WTC11 (cell line): ENCODE data around the gene ADARB2. TPM values are rescaled to one million over a fixed set of nuclear protein-coding genes. Genes with fewer than 3 reads are reported as not detected.

ENCODE experiments used
- ATAC-seq: fragments of 200-7000 bp; cut with Tn5 transposase; 2 replicates; pipeline ENCODE4 v1.10.0; 2021; ENCODE audit warnings: mild to moderate bottlenecking, moderate library complexity
- CTCF ChIA-PET: fragments of 300-600 bp; sonication (Branson Sonifier 250); formaldehyde crosslinking; loops from one replicate; lab custom pipeline; 2021; ENCODE audit warnings: antibody characterized with exemption; lab: Charles Lee
- POLR2A ChIA-PET: fragments of 350-600 bp; sonication (Branson Sonifier 250); formaldehyde crosslinking; loops from one replicate; lab custom pipeline; 2021; ENCODE audit warnings: antibody characterized with exemption; lab: Charles Lee
- DNase-seq: peaks from one replicate; pipeline ENCODE4 v3.0.0; 2021; ENCODE audit warnings: low spot score
- H3K27ac Mint-ChIP-seq: 2 replicates; pipeline ENCODE4 v1.8.0; 2021; ENCODE audit warnings: mixed read lengths
- H3K27me3 Mint-ChIP-seq: 2 replicates; pipeline ENCODE4 v1.8.0; 2021; ENCODE audit warnings: low read depth, mild to moderate bottlenecking, moderate library complexity, mixed read lengths
- H3K36me3 Mint-ChIP-seq: 2 replicates; pipeline ENCODE4 v1.8.0; 2021; ENCODE audit warnings: mixed read lengths
- H3K4me1 Mint-ChIP-seq: 2 replicates; pipeline ENCODE4 v1.8.0; 2022; ENCODE audit warnings: mixed read lengths
- H3K4me3 Mint-ChIP-seq: 2 replicates; pipeline ENCODE4 v1.8.0; 2021; ENCODE audit warnings: mild to moderate bottlenecking, moderate library complexity, mixed read lengths
- H3K9me3 Mint-ChIP-seq: 2 replicates; pipeline ENCODE4 v1.8.0; 2021; ENCODE audit warnings: mixed read lengths
- ARID4B ChIP-seq: sonication (generic); formaldehyde crosslinking; IDR thresholded peaks from 2 replicates; pipeline ENCODE4 v1.8.0; 2023; ENCODE audit warnings: missing genetic modification reagents, mild to moderate bottlenecking, borderline replicate concordance
- ATF2 ChIP-seq: sonication (generic); formaldehyde crosslinking; IDR thresholded peaks from 2 replicates; pipeline ENCODE4 v1.8.1; 2022; ENCODE audit warnings: low read depth, missing genetic modification reagents, borderline replicate concordance
- EMX1 ChIP-seq: fragments of 250-450 bp; sonication (Bioruptor Pico); IDR thresholded peaks from 2 replicates; pipeline ENCODE4 v1.8.0; 2021; ENCODE audit warnings: mild to moderate bottlenecking
- HMGA2 ChIP-seq: fragments of 250-450 bp; sonication (Bioruptor Pico); IDR thresholded peaks from 2 replicates; pipeline ENCODE4 v1.4.0; 2021; ENCODE audit warnings: mild to moderate bottlenecking, moderate library complexity
- NR1H2 ChIP-seq: sonication (generic); formaldehyde crosslinking; IDR thresholded peaks from 2 replicates; pipeline ENCODE4 v1.9.0; 2021; ENCODE audit warnings: mild to moderate bottlenecking, moderate library complexity, missing genetic modification reagents
- PRDM15 ChIP-seq: sonication (generic); formaldehyde crosslinking; IDR thresholded peaks from 2 replicates; pipeline ENCODE4 v1.8.0; 2022; ENCODE audit warnings: missing genetic modification reagents
- TEAD4 ChIP-seq: sonication (generic); formaldehyde crosslinking; IDR thresholded peaks from 2 replicates; pipeline ENCODE4 v1.8.0; 2022; ENCODE audit warnings: mild to moderate bottlenecking, missing genetic modification reagents
- ZNF138 ChIP-seq: sonication (generic); formaldehyde crosslinking; conservative IDR thresholded peaks from 2 replicates; pipeline ENCODE4 v1.8.1; 2022; ENCODE audit warnings: mild to moderate bottlenecking, moderate library complexity, missing genetic modification reagents
- ZNF232 ChIP-seq: sonication (generic); formaldehyde crosslinking; IDR thresholded peaks from 2 replicates; pipeline ENCODE4 v1.8.0; 2022; ENCODE audit warnings: mild to moderate bottlenecking, missing genetic modification reagents
- ZNF532 ChIP-seq: fragments of 250-450 bp; sonication (Bioruptor Pico); IDR thresholded peaks from 2 replicates; pipeline ENCODE4 v1.9.0; 2021; ENCODE audit warnings: mild to moderate bottlenecking, borderline replicate concordance
- ZSCAN18 ChIP-seq: fragments of 250-450 bp; sonication (Bioruptor Pico); IDR thresholded peaks from 2 replicates; pipeline ENCODE4 v2.1.2; 2022; ENCODE audit warnings: mild to moderate bottlenecking, moderate library complexity
- total RNA-seq: library from RNA; stranded (reverse); gene quantifications from 3 replicates; pipeline ENCODE4 v1.2.3, GENCODE V29; 2021

The ADARB2 gene
- total RNA-seq, 1 experiment from 2014 or later: 3.7 TPM

GRCh38 chr10:1659221-1659791 is 78.0 kb downstream of the ADARB2 start:
- Mint-ChIP-seq H3K27me3 (peaks cover 6% of the 10 kb centered on the region; the same call in 1 of the 2 replicates), H3K27ac (no peak overlapping the region), H3K36me3 (peaks cover 10% of the 10 kb centered on the region), H3K4me3 (no peak overlapping the region), H3K4me1 (peaks cover 22% of the 10 kb centered on the region), H3K9me3 (peaks cover 12% of the 10 kb centered on the region)
- peak; percentile 44; the same call in 1 of the 2 replicates for ATAC-seq
- CTCF ChIA-PET: interaction anchor here (0.8 to 1.2 kb wide), 3 partner anchors 78 to 290 kb away, joined by 3 to 5 read pairs (median 3); partner anchors contain the start of gene ADARB2
- POLR2A ChIA-PET: no interaction called here
- no peak for DNase-seq
- TF ChIP-seq TEAD4: no peak
- no peak for TF ChIP-seq ATF2 (CRISPR knock-in tag)
- no peak for TF ChIP-seq EMX1
- no peak for TF ChIP-seq ZNF232 (CRISPR knock-in tag)
- no peak for TF ChIP-seq ZSCAN18 (CRISPR knock-in tag)
- TF ChIP-seq HMGA2: no peak
- no peak for TF ChIP-seq ZNF138
- TF ChIP-seq NR1H2 (CRISPR knock-in tag): no peak
- no peak for TF ChIP-seq PRDM15 (CRISPR knock-in tag)
- TF ChIP-seq ZNF532 (CRISPR knock-in tag): no peak
- no peak for TF ChIP-seq ARID4B (CRISPR knock-in tag)
